DMS 273 (cell line): Measurements from ENCODE around the gene NSMCE1.
A peak's percentile ranks its signal among the peaks of the same experiment; 100 is the strongest.

Source experiments
- DNase-seq: peaks from one replicate; lab custom pipeline; 2025; ENCODE audit not compliant: unreplicated experiment; lab: John Stamatoyannopoulos, UW

The NSMCE1 gene

DNA sequence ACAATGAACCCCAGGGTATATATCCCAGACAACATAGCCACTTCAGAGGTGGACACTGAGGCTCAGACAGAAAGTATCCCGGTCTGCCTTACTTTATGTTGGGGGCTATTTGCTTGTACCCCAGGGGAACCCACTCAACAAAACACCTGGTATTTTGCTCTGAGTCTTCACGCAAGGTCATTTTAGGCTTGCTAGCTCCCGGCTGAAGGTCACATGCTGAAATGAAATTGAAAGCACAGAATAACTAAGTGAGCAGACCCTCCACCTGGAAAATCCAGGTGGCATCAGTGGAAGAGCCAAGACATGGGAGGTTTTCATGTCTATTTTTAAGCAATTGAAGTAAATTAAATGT lies 69.4 kb downstream of the NSMCE1 start:
- DNase-seq, result no peak

- DNase-seq, result no peak
Observed at GRCh38 chr16:27198451-27199234, 69.9 kb downstream of the NSMCE1 start.

DNA sequence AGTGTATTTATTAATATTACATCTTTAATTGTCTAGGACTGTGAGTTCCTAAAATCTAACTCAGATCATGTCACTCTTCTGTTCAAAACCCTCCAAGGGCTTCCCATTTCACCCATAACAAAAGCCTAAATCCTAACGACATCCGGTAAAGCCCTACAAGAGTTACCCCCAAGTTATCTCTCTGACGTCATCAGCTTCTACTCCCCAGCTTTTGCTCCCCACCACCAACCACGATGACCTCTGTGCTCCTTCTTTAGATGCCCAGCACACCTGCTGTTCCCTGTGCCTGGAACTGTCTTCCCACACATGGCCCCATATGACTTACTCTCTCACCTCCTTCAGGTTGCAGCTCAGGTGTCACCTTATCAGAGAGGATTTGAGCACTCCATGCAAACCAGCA lies 71.6 kb downstream of the NSMCE1 start:
- DNase-seq, result no peak

GRCh38 chr16:27195941-27196595 lies 72.5 kb downstream of the NSMCE1 start:
- no peak for DNase-seq

GRCh38 chr16:27195076-27195741 lies 73.4 kb downstream of the NSMCE1 start:
- no peak for DNase-seq

DNA sequence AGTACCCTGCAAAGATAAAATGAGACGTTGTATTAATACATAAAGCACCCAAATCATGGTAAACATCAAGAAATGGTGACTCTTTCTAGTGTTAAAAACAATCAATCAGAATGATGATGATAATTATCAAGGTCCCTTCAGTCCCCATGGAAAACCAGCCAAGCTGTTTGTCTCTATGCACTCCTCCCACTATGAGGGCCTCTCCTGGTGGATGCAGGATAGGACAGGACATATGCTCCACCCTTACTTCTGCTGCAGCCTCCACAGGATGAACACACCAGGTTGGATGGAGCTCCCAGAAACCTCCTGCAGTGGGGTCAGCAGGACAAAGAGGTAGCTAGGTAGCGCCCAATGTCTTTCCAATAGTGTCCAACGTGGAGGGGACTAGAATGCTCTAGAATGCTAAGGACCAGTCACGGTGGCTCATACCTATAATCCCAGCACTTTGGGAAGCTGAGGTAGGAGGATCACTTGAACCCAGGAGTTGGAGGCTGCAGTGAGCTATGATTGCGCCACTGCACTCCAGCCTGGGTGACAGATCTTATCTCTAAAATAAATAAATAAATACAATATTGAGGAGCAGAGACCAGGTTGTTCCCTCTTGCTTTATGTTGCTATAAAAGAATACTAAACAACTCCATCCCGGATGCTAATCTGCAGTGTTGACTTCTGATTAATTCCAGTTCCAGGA lies 75.1 kb downstream of the NSMCE1 start:
- peak; percentile 38 for DNase-seq

GRCh38 chr16:27191352-27191924 lies 77.1 kb downstream of the NSMCE1 start:
- DNase-seq, result no peak

- DNase-seq, result no peak
Observed at GRCh38 chr16:27190316-27190871, 78.2 kb downstream of the NSMCE1 start.

DNA sequence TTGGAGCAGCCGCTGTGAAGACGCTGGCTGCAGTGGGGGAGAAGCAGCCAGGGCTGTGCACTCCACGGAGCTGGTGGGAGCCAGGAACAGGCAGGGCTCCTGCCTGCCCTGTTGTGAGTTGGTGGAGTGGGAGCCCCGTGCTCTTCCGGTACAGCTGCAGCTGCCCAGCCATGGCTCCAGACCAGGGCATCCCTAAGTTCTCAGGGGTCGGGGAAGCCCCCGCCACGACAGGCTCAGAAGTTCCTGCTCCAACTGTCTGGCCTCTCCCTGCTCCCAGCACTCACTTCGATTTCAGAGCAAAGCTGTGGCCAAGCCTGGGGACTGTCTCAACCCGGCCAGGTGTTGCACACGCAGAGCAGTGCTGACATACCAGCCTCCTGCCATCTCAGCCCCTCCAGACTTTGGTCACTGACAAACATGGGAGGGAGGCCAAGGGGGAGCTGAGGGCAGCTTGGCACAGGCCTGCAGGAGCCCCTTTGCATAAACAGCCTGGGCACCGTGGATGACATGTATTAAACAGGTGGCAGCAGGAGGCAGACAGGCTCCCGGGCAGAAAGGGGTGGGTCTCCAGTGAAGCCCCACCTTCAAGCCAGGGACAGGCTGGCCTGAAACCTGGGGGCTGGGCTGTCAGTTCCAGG lies 79.1 kb downstream of the NSMCE1 start:
- DNase-seq, result peak; percentile 72

- no peak for DNase-seq
Observed at GRCh38 chr16:27188633-27189032, 79.9 kb downstream of the NSMCE1 start.

GRCh38 chr16:27185776-27186130 lies 82.8 kb downstream of the NSMCE1 start:
- no peak for DNase-seq

- peak; percentile 72 for DNase-seq
Observed at GRCh38 chr16:27182906-27183405, 85.6 kb downstream of the NSMCE1 start.

DNA sequence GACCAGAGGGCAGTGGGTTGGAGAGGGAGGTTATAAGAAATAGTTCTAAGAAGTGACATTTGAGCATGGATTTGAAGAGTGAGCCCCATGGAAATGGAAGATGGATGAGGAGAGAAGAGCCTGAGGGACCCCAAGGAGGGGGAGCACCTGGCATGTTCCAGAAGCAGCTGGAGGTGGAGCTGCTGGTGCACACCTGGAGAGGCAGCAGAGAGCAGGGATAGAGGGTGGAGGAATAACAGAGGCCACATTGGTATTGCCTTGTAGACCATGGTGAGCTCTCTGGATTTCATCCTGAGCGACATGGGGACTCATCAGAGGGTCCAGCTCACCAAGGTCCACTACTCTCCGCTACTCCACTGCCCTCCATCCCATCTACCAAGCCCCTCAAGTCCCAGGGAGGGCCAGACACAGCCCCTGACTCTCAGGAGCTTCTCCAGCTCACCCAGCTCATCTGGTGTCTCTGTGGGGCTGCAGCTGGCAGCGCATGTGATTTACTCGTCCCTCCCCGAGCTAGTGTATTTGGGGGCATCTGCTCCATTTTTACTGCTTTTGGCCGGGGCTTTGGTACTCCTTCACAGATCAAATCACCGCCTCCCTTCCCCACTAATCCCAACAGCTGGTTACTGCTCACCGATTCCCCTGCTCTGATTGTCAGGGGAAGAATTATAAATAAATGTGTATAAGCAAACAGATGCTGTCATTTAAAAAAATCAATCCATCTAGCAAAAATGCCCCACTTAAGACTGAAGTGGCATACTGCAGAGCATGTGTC lies 87.4 kb downstream of the NSMCE1 start:
- DNase-seq, result peak; percentile 83

- DNase-seq, result peak; percentile 91
Observed at GRCh38 chr16:27179500-27180072, 89.0 kb downstream of the NSMCE1 start.

DNA sequence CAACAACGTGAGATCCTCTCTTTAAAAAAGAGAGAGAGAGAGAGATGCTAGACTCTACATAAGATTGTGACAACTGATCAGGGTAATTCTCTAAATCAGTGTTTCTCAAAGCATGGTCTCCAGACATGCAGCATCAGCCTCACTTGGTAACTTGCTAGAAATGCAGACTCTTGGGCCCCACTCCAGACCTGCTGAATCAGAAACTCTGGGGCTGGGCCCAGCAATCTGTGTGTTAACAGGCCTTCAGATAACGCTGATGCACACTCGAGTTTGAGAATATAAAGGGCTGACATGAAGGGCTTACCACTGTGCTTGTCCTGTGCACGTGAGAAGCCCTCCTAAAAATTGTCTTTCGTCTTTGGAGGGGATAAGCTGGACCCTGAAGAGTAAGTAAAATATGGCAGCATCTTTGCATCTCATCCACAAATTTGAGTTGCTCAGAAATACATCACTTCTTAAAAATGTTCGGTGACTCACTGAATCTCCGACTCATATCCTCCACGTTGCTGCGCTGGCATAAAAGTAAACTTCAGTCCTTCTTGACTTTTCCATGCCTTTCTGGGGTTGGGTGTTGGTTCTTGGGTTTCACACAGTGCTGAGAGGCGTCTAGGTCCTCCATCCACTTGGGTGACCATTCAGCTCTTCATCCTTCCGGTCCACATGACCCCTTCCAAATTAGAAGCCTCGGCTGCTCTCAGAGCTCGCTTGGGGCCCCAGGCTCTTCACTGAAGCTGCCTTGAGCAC lies 91.4 kb downstream of the NSMCE1 start:
- DNase-seq, result no peak

- DNase-seq, result no peak
Observed at GRCh38 chr16:27175888-27176287, 92.7 kb downstream of the NSMCE1 start.
